K562 (cell line): Measurements from ENCODE around the gene SEC22A. TPM values are rescaled to one million over a fixed set of nuclear protein-coding genes. Genes with fewer than 3 reads are reported as not detected.

Source experiments
- BACH1 ChIP-seq: fragments of 200-800 bp; sonication (Bioruptor generic); IDR thresholded peaks from 2 replicates; pipeline ENCODE4 v1.6.1; 2016; ENCODE audit warnings: missing genetic modification characterization, missing compliant biosample characterization
- BRCA1 ChIP-seq, 2 experiments: fragments of 450-650 bp in 1 of 2; sonication (generic) in 1 of 2; formaldehyde crosslinking in 1 of 2; IDR thresholded peaks; 2 replicates each; pipeline versions ENCODE4 v1.5.0 to v1.6.1; 2017 to 2020; ENCODE audit warnings: mild to moderate bottlenecking in 1 of 2, missing genetic modification reagents in 1 of 2
- BRF1 ChIP-seq: IDR thresholded peaks from 3 replicates; pipeline ENCODE4 v1.6.1; 2011; ENCODE audit warnings: borderline replicate concordance, mild to moderate bottlenecking; ENCODE audit not compliant: insufficient read length; ENCODE audit errors: extremely low read depth
- CEBPG ChIP-seq, 3 experiments: fragments of 200-800 bp in 1 of 3; sonication (Bioruptor generic) in 1 of 3; sonication (generic) in 1 of 3; formaldehyde crosslinking in 1 of 3; IDR thresholded peaks in 2 of 3; conservative IDR thresholded peaks in 1 of 3; 2 replicates each; pipeline versions ENCODE4 v1.6.1 to v1.8.0; 2016 to 2022; ENCODE audit warnings: missing compliant biosample characterization in 2 of 3, missing genetic modification characterization in 2 of 3, mild to moderate bottlenecking in 1 of 3, missing genetic modification reagents in 1 of 3
- CSDE1 ChIP-seq, 2 experiments: fragments of 450-650 bp; IDR thresholded peaks; 2 replicates each; pipeline ENCODE4 v1.6.1; 2016; ENCODE audit warnings: mild to moderate bottlenecking in 1 of 2
- EZH2 ChIP-seq: IDR thresholded peaks from 2 replicates; pipeline ENCODE4 v1.6.1; 2012; ENCODE audit warnings: low read depth, mild to moderate bottlenecking, inconsistent platforms, low read length, borderline replicate concordance
- HMBOX1 ChIP-seq: sonication (generic); IDR thresholded peaks from 2 replicates; pipeline ENCODE4 v1.6.1; 2016
- HSF4 ChIP-seq: fragments of 250-450 bp; sonication (Bioruptor Pico); IDR thresholded peaks from 2 replicates; pipeline ENCODE4 v2.1.2; 2022; ENCODE audit warnings: mild to moderate bottlenecking, moderate library complexity, borderline replicate concordance
- KAT2B ChIP-seq: IDR thresholded peaks from one replicate; pipeline ENCODE4 v1.6.1; 2012; ENCODE audit warnings: low read depth, mild to moderate bottlenecking, control low read depth, inconsistent platforms, low read length, moderate library complexity
- KLF16 ChIP-seq: IDR thresholded peaks from 2 replicates; pipeline ENCODE4 v1.6.1; 2016; ENCODE audit warnings: antibody characterized with exemption
- POLR2A ChIP-seq: fragments of 450-650 bp; conservative IDR thresholded peaks from 2 replicates; pipeline ENCODE4 v1.6.1; 2016
- RNF2 ChIP-seq: sonication (generic); IDR thresholded peaks from 2 replicates; pipeline ENCODE4 v1.6.1; 2016
- SMARCB1 ChIP-seq: IDR thresholded peaks from 2 replicates; pipeline ENCODE4 v1.6.1; 2011; ENCODE audit warnings: improper control_type of control experiment, low read depth; ENCODE audit not compliant: insufficient read length
- SP1 ChIP-seq: sonication (generic); formaldehyde crosslinking; IDR thresholded peaks from 2 replicates; pipeline ENCODE4 v1.8.1; 2022; ENCODE audit warnings: mild to moderate bottlenecking, missing genetic modification reagents
- SRSF7 ChIP-seq: fragments of 200-400 bp; formaldehyde crosslinking; optimal IDR thresholded peaks from 2 replicates; pipeline ENCODE3; 2017; ENCODE audit warnings: mild to moderate bottlenecking, low read depth, low read length
- TAF15 ChIP-seq: fragments of 200-400 bp; formaldehyde crosslinking; IDR thresholded peaks from 2 replicates; pipeline ENCODE4 v1.6.1; 2017; ENCODE audit warnings: mild to moderate bottlenecking, low read depth, low read length, moderate library complexity
- TCFL5 ChIP-seq: fragments of 250-450 bp; sonication (Bioruptor Pico); conservative IDR thresholded peaks from 2 replicates; pipeline ENCODE4 v1.6.1; 2021; ENCODE audit warnings: mild to moderate bottlenecking, moderate library complexity, matching md5 sums
- TRIM24 ChIP-seq, 2 experiments: fragments of 450-650 bp; IDR thresholded peaks; 2 replicates each; pipeline ENCODE4 v1.6.1; 2016
- ZC3H11A ChIP-seq: IDR thresholded peaks from 2 replicates; pipeline ENCODE4 v1.6.1; 2012; ENCODE audit warnings: low read depth, low read length, improper control_type of control experiment
- ZKSCAN3 ChIP-seq: fragments of 250-450 bp; sonication (Bioruptor Pico); IDR thresholded peaks from 2 replicates; pipeline ENCODE4 v1.4.0; 2020
- ZNF146 ChIP-seq: IDR thresholded peaks from one replicate; pipeline ENCODE4 v1.6.1; 2018; ENCODE audit warnings: missing compliant biosample characterization; ENCODE audit not compliant: unreplicated experiment
- ZNF274 ChIP-seq: IDR thresholded peaks from 2 replicates; pipeline ENCODE4 v1.6.1; 2011; ENCODE audit warnings: low read depth, mild to moderate bottlenecking, low read length, moderate library complexity, borderline replicate concordance
- ZNF668 ChIP-seq: fragments of 250-450 bp; sonication (Bioruptor Pico); IDR thresholded peaks from 2 replicates; pipeline ENCODE4 v1.8.0; 2022; ENCODE audit warnings: mild to moderate bottlenecking, inconsistent platforms
- ZNF740 ChIP-seq, 3 experiments: fragments of 200-800 bp in 1 of 3; sonication (Bioruptor generic) in 1 of 3; sonication (generic) in 1 of 3; formaldehyde crosslinking in 1 of 3; IDR thresholded peaks; 2 replicates each; pipeline versions ENCODE4 v1.6.1 to v1.8.0; 2016 to 2022; ENCODE audit warnings: mild to moderate bottlenecking in 2 of 3, missing compliant biosample characterization in 2 of 3, missing genetic modification characterization in 2 of 3, missing genetic modification reagents in 1 of 3
- ZNF766 ChIP-seq: fragments of 200-800 bp; sonication (Bioruptor generic); conservative IDR thresholded peaks from 2 replicates; pipeline ENCODE4 v1.6.1; 2016; ENCODE audit warnings: missing genetic modification characterization, missing compliant biosample characterization
- polyA plus RNA-seq, 8 experiments: library from polyadenylated mRNA; depleted of rRNA in 4 of 8; stranded (reverse) in 5 of 8; unstranded in 3 of 8; fragments of >200 nt; fragmentation: Nextera tagmentation in 2 of 8; fragmentation: Illumina TruSeq in 1 of 8; extraction: Ambion mirVana in 2 of 8; extraction: Trizol in 1 of 8; gene quantifications; 2 replicates each; pipeline versions ENCODE4 v1.2.1 to v1.2.3, GENCODE V29; 2011 to 2014; ENCODE audit warnings: inconsistent platforms in 1 of 8, missing spikeins in 1 of 8
- total RNA-seq, 7 experiments: library from RNA; depleted of rRNA in 6 of 7; stranded (reverse); fragments of >200 nt in 6 of 7; fragmentation: Illumina TruSeq in 2 of 7; extraction: Trizol in 2 of 7; gene quantifications; 2 replicates each; pipeline versions ENCODE4 v1.2.1 to v1.2.3, GENCODE V29; 2011 to 2021; ENCODE audit warnings: low replicate concordance in 1 of 7
- TF ChIP-seq, protein P1 (sequence below): fragments of 250-450 bp; sonication (Bioruptor Pico); IDR thresholded peaks from 2 replicates; pipeline ENCODE4 v1.8.0; 2021; ENCODE audit warnings: mild to moderate bottlenecking, moderate library complexity

Gene SEC22A
- total and polyA plus RNA-seq, 9 of the 15 experiments (the other 6 are each of a cell fraction or from before 2014, with no cell fraction given): 7.9 to 44.5 (median 20.5) TPM

DNA sequence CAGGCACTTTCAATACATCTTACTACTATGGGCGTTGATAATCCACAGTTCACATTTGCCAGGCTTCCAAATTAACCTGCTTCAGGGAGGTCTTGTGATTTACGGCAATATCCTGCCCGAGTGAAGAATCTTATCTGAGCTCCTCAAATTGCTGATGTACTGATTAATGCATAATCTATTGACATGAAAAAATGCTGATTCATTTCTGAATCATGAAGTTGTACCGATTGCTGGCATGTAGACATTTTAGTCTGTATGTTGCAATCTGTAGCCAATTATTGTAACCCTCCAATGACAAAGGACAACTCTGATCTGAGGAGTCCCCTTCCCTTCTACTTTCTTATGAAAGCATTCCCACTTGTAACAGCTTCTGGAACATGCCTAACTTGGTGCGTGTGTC lies 97.2 kb downstream of the SEC22A start (continued):
- TF ChIP-seq KLF16 (no peak), SMARCB1 (no peak), CSDE1 (IDR thresholded peaks at IDR 0.05) (no peak), SRSF7 (no peak), RNF2 (no peak), ZNF766 (CRISPR knock-in tag) (no peak), BACH1 (peak; percentile 52; the same call in 1 of the 2 replicates), HMBOX1 (no peak), HSF4 (CRISPR knock-in tag) (no peak), SP1 (CRISPR knock-in tag) (no peak), ZNF146 (no peak), ZNF740 (CRISPR knock-in tag; IDR thresholded peaks at IDR 0.05) (no peak), ZNF740 (tag; IDR thresholded peaks at IDR 0.05) (no peak), TCFL5 (no peak), POLR2A (no peak), KAT2B (no peak), ZKSCAN3 (no peak), TAF15 (no peak), EZH2 (no peak), ZNF668 (CRISPR knock-in tag) (no peak), CEBPG (CRISPR knock-in tag; IDR thresholded peaks at IDR 0.05) (peak; percentile 65), CEBPG (tag; conservative IDR thresholded peaks at IDR 0.05 in 1 of 2, IDR thresholded peaks at IDR 0.05 in 1 of 2) (peak; percentile 39 to 95; a peak in 3 of 4 replicates), ZC3H11A (no peak), TRIM24 (IDR thresholded peaks at IDR 0.05) (peak in 1 of 2 experiments; percentile 37; a peak in 1 of 4 replicates), ZNF274 (no peak), BRF1 (no peak), BRCA1 (IDR thresholded peaks at IDR 0.05) (no peak), BRCA1 (CRISPR knock-in tag; IDR thresholded peaks at IDR 0.05) (no peak)
- TF ChIP-seq, protein P1, sequence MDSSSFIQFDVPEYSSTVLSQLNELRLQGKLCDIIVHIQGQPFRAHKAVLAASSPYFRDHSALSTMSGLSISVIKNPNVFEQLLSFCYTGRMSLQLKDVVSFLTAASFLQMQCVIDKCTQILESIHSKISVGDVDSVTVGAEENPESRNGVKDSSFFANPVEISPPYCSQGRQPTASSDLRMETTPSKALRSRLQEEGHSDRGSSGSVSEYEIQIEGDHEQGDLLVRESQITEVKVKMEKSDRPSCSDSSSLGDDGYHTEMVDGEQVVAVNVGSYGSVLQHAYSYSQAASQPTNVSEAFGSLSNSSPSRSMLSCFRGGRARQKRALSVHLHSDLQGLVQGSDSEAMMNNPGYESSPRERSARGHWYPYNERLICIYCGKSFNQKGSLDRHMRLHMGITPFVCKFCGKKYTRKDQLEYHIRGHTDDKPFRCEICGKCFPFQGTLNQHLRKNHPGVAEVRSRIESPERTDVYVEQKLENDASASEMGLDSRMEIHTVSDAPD: no peak
